K562 (cell line): Measurements from ENCODE around the gene ZNRF3. TPM values are rescaled to one million over a fixed set of nuclear protein-coding genes. Genes with fewer than 3 reads are reported as not detected.

Experiments
- ATAC-seq: fragments of 200-7000 bp; cut with Tn5 transposase; 3 replicates; pipeline ENCODE4 v1.9.1; 2020; ENCODE audit warnings: moderate library complexity
- BruUV-seq: library from RNA; stranded (reverse); fragments of 400-500 nt; replicated peaks from 2 replicates; lab custom pipeline; 2021; lab: Mats Ljungman, UMichigan
- CTCF ChIA-PET: fragments of 300-600 bp; formaldehyde crosslinking; extraction: SDS; loops from one replicate; lab custom pipeline; 2021; ENCODE audit warnings: low intra/inter-chr PET ratio; lab: Yijun Ruan, JAX
- POLR2A ChIA-PET: fragments of 300-600, 350-650 bp; sonication (Branson Sonifier 250); formaldehyde crosslinking; extraction: SDS; loops from one replicate; lab custom pipeline; 2021; ENCODE audit warnings: antibody characterized with exemption, inconsistent platforms; lab: Yijun Ruan, JAX
- DNase-seq, 4 experiments: peaks; one replicate each; pipeline versions ENCODE4 v3.0.0 to v3.0.0-alpha.2; 2011 to 2018; ENCODE audit warnings: low spot score in 3 of 4, mixed read lengths in 3 of 4; ENCODE audit errors: extremely low read depth in 1 of 4
- FAIRE-seq: peaks from 2 replicates; lab custom pipeline; 2011; peaks lifted over from hg19 to GRCh38; lab: Jason Lieb, UNC
- H2AFZ ChIP-seq: 2 replicates; pipeline ENCODE4 v1.6.0; 2011; ENCODE audit warnings: low read depth, low read length, control low read depth, inconsistent platforms
- H3K27ac ChIP-seq: fragments of 200-600 bp; 3 replicates; pipeline ENCODE4 v1.8.0; 2011; ENCODE audit warnings: low read depth, mild to moderate bottlenecking, control low read depth, inconsistent platforms, low read length, moderate library complexity, mixed read lengths; ENCODE audit errors: extremely low read depth
- H3K27me3 ChIP-seq, 2 experiments: fragments of 300-600 bp in 1 of 2; 2 replicates in 1 of 2; 3 replicates in 1 of 2; pipeline versions ENCODE4 v1.6.0 to v1.8.0; 2011; ENCODE audit warnings: inconsistent platforms in 2 of 2, low read length in 2 of 2, mild to moderate bottlenecking in 1 of 2, mixed read lengths in 1 of 2, moderate library complexity in 1 of 2; ENCODE audit not compliant: control insufficient read depth in 2 of 2, insufficient read depth in 2 of 2
- H3K36me3 ChIP-seq: fragments of 300-600 bp; 3 replicates; pipeline ENCODE4 v1.8.0; 2011; ENCODE audit warnings: mild to moderate bottlenecking, low read length, inconsistent platforms; ENCODE audit not compliant: control insufficient read depth, insufficient read depth
- H3K4me1 ChIP-seq, 2 experiments: fragments of 200-600 bp in 1 of 2; replicated peaks in 1 of 2; 2 replicates in 1 of 2; 3 replicates in 1 of 2; pipeline versions ENCODE4 v1.5.1 to v1.8.0; 2011; ENCODE audit warnings: inconsistent platforms in 2 of 2, low read length in 2 of 2, mild to moderate bottlenecking in 1 of 2, mixed read lengths in 1 of 2, moderate library complexity in 1 of 2; ENCODE audit not compliant: control insufficient read depth in 2 of 2, insufficient read depth in 2 of 2
- H3K4me2 ChIP-seq: 2 replicates; pipeline ENCODE4 v1.6.1; 2011; ENCODE audit warnings: low read length, control low read depth, inconsistent platforms, mixed read lengths; ENCODE audit not compliant: insufficient read depth
- H3K4me3 ChIP-seq: fragments of 200-600 bp; sonication (generic), shearing (Covaris generic); 2 replicates; pipeline ENCODE4 v1.5.1; 2016; ENCODE audit warnings: control low read depth, inconsistent platforms
- H3K79me2 ChIP-seq: fragments of 200-600 bp; 3 replicates; pipeline ENCODE4 v1.8.0; 2011; ENCODE audit warnings: low read length, inconsistent platforms; ENCODE audit not compliant: control insufficient read depth, insufficient read depth
- H3K9ac ChIP-seq, 2 experiments: 2 replicates each; pipeline versions ENCODE4 v1.6.0 to v1.6.1; 2011; ENCODE audit warnings: low read depth in 2 of 2, low read length in 2 of 2, control low read depth in 1 of 2, inconsistent platforms in 1 of 2, mild to moderate bottlenecking in 1 of 2, mixed read lengths in 1 of 2; ENCODE audit not compliant: insufficient read depth in 1 of 2
- H3K9me1 ChIP-seq: one replicate; pipeline ENCODE4 v1.6.0; 2011; ENCODE audit warnings: inconsistent platforms, mild to moderate bottlenecking, low read length, moderate library complexity; ENCODE audit not compliant: control insufficient read depth, insufficient read depth
- H3K9me3 ChIP-seq: replicated peaks from 2 replicates; pipeline ENCODE4 v1.5.1; 2011; ENCODE audit warnings: low read depth, low read length, inconsistent platforms; ENCODE audit not compliant: control insufficient read depth, insufficient read depth
- H4K20me1 ChIP-seq: replicated peaks from 2 replicates; pipeline ENCODE4 v1.6.1; 2011; ENCODE audit warnings: low read length, inconsistent platforms, mixed read lengths; ENCODE audit not compliant: control insufficient read depth, insufficient read depth
- EZH2 ChIP-seq: IDR thresholded peaks from 2 replicates; pipeline ENCODE4 v1.6.1; 2012; ENCODE audit warnings: low read depth, mild to moderate bottlenecking, inconsistent platforms, low read length, borderline replicate concordance
- MYBL2 ChIP-seq, 2 experiments: fragments of 450-650 bp in 1 of 2; sonication (generic) in 1 of 2; formaldehyde crosslinking in 1 of 2; IDR thresholded peaks; 2 replicates each; pipeline versions ENCODE4 v1.6.1 to v1.8.1; 2017 to 2022; ENCODE audit warnings: borderline replicate concordance in 1 of 2, inconsistent platforms in 1 of 2, low read depth in 1 of 2, mild to moderate bottlenecking in 1 of 2, missing genetic modification reagents in 1 of 2, moderate library complexity in 1 of 2
- ZBED1 ChIP-seq: IDR thresholded peaks from 2 replicates; pipeline ENCODE4 v1.6.1; 2014
- WGBS: fragments of 100-300 bp; shearing (Covaris generic); methylation state at CpG from one replicate; pipeline ENCODE4 v1.1.6; 2016; ENCODE audit warnings: low coverage, mixed read lengths; ENCODE audit not compliant: insufficient coverage; ENCODE audit errors: missing lambda C conversion rate; 5-methylcytosine and 5-hydroxymethylcytosine counted together
- in situ Hi-C: fragments of 300-500 bp; cut with MboI; formaldehyde crosslinking; loops from 4 replicates; pipeline ENCODE4 v1.15.0; 2018; ENCODE audit warnings: inconsistent platforms, mixed read lengths
- intact Hi-C: fragments of 100-400 bp; cut with micrococcal nuclease; formaldehyde crosslinking; loops from 2 replicates; pipeline ENCODE4 v1.14.2; 2022
- polyA plus RNA-seq, 8 experiments: library from polyadenylated mRNA; depleted of rRNA in 4 of 8; stranded (reverse) in 5 of 8; unstranded in 3 of 8; fragments of >200 nt; fragmentation: Nextera tagmentation in 2 of 8; fragmentation: Illumina TruSeq in 1 of 8; extraction: Ambion mirVana in 2 of 8; extraction: Trizol in 1 of 8; gene quantifications; 2 replicates each; pipeline versions ENCODE4 v1.2.1 to v1.2.3, GENCODE V29; 2011 to 2014; ENCODE audit warnings: inconsistent platforms in 1 of 8, missing spikeins in 1 of 8
- total RNA-seq, 7 experiments: library from RNA; depleted of rRNA in 6 of 7; stranded (reverse); fragments of >200 nt in 6 of 7; fragmentation: Illumina TruSeq in 2 of 7; extraction: Trizol in 2 of 7; gene quantifications; 2 replicates each; pipeline versions ENCODE4 v1.2.1 to v1.2.3, GENCODE V29; 2011 to 2021; ENCODE audit warnings: low replicate concordance in 1 of 7
- TF ChIP-seq, protein P1 (sequence below): IDR thresholded peaks from 2 replicates; pipeline ENCODE4 v1.6.1; 2014; ENCODE audit warnings: antibody characterized with exemption

Gene ZNRF3
- total and polyA plus RNA-seq, 9 of the 15 experiments (the other 6 are each of a cell fraction or from before 2014, with no cell fraction given), result 0.41 to 5.9 (median 1.7) TPM

DNA sequence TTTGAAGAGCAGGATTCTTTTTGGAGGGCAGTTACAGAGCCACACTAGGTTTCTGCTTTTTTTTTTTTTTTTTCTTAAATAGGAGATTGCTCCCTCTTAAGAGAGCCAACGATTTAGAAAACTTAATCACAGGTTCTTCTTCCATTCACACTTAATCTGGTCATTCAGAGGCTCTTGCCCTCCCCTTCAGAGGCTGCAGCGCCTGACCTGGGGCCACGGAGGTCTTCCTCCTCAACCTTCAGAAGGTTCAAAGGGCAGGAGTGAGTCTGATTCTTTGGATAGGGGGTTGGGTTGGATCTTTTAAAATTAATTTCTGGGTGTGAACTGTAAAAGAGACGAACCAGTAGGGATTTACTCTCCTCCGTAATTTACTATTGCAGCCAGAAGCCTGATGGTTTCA lies 57.1 kb downstream of the ZNRF3 start:
- TF ChIP-seq, protein P1, sequence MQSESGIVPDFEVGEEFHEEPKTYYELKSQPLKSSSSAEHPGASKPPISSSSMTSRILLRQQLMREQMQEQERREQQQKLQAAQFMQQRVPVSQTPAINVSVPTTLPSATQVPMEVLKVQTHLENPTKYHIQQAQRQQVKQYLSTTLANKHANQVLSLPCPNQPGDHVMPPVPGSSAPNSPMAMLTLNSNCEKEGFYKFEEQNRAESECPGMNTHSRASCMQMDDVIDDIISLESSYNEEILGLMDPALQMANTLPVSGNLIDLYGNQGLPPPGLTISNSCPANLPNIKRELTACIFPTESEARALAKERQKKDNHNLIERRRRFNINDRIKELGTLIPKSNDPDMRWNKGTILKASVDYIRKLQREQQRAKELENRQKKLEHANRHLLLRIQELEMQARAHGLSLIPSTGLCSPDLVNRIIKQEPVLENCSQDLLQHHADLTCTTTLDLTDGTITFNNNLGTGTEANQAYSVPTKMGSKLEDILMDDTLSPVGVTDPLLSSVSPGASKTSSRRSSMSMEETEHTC, result no peak
- TF ChIP-seq EZH2 (no peak), MYBL2 (IDR thresholded peaks at IDR 0.05; ENCODE audit: low read depth) (no peak), MYBL2 (CRISPR knock-in tag; IDR thresholded peaks at IDR 0.05; ENCODE audit: borderline replicate concordance) (no peak), ZBED1 (no peak)
- H4K20me1 ChIP-seq, result 0 out of 2 replicates have a peak, but pooled peaks cover 3% of the 10 kb centered on the region
- no peak overlapping the region for H3K9ac ChIP-seq
- H3K27me3 ChIP-seq, result no peaks in the 10 kb centered on the region
- BruUV-seq, result no TSS peak
- peaks cover 3% of the 10 kb centered on the region; the same call in 1 of the 3 replicates for H3K79me2 ChIP-seq
- H3K27ac ChIP-seq, result no peak overlapping the region
- no peak overlapping the region for H3K4me3 ChIP-seq
- DNase-seq (no peak), FAIRE-seq (no peak), ATAC-seq (no peak)
- H3K4me1 ChIP-seq, result no peaks in the 10 kb centered on the region; a peak in 1 of 5 replicates
- H2AFZ ChIP-seq, result no peak overlapping the region
- H3K9me3 ChIP-seq, result no peaks in the 10 kb centered on the region
- no peaks in the 10 kb centered on the region for H3K36me3 ChIP-seq
- in situ Hi-C loops (no loop called here), intact Hi-C loops (no loop called here)
- no peak overlapping the region for H3K4me2 ChIP-seq
- H3K9me1 ChIP-seq, result no peaks in the 10 kb centered on the region
- ChIA-PET POLR2A (no interaction called here), CTCF (no interaction called here)
- WGBS, result 76% methylated on average over 4 of the region's 5 CpGs
